A549 (cell line): Measurements from ENCODE around the gene STYXL1. TPM values are rescaled to one million over a fixed set of nuclear protein-coding genes. Genes with fewer than 3 reads are reported as not detected.

Experiments
- ATAC-seq, 2 experiments: fragments of 200-7000 bp in 1 of 2; fragments of >200 bp in 1 of 2; cut with Nextera tagmentation in 1 of 2; cut with Tn5 transposase in 1 of 2; 3 replicates each; pipeline versions ENCODE4 v1.8.0 to v1.9.1; 2018 to 2020; ENCODE audit warnings: mild to moderate bottlenecking in 1 of 2, moderate library complexity in 1 of 2
- CTCF ChIA-PET: fragments of 300-600 bp; sonication (Branson Sonifier 250); formaldehyde crosslinking; extraction: SDS; loops from one replicate; lab custom pipeline; 2021; ENCODE audit warnings: antibody characterized with exemption, inconsistent platforms; lab: Yijun Ruan, JAX
- POLR2A ChIA-PET: fragments of 350-600 bp; formaldehyde crosslinking; extraction: SDS; loops from one replicate; lab custom pipeline; 2021; ENCODE audit warnings: antibody characterized with exemption, inconsistent platforms; lab: Yijun Ruan, JAX
- DNase-seq, 2 experiments: peaks; one replicate each; pipeline versions ENCODE4 v3.0.0 to v3.0.0-alpha.2; 2011 to 2016; ENCODE audit warnings: low read depth in 1 of 2, low spot score in 1 of 2
- FAIRE-seq: peaks from 2 replicates; lab custom pipeline; 2011; peaks lifted over from hg19 to GRCh38; lab: Jason Lieb, UNC
- H3K27ac ChIP-seq, 2 experiments: fragments of >200 bp; sonication (Bioruptor Twin); formaldehyde crosslinking; 3 replicates each; pipeline ENCODE4 v1.5.1; 2016 to 2017
- H3K4me1 ChIP-seq: fragments of >200 bp; sonication (Bioruptor Twin); formaldehyde crosslinking; 3 replicates; pipeline ENCODE4 v1.6.1; 2016
- H3K4me2 ChIP-seq: fragments of >200 bp; sonication (Bioruptor Twin); formaldehyde crosslinking; 3 replicates; pipeline ENCODE4 v1.6.1; 2016
- H3K4me3 ChIP-seq: fragments of >200 bp; sonication (Bioruptor Twin); formaldehyde crosslinking; 3 replicates; pipeline ENCODE4 v1.5.1; 2016
- H3K9me3 ChIP-seq: fragments of >200 bp; sonication (Bioruptor Twin); formaldehyde crosslinking; 3 replicates; pipeline ENCODE4 v1.6.1; 2016
- BHLHE40 ChIP-seq: IDR thresholded peaks from 2 replicates; pipeline ENCODE4 v1.6.1; 2012; ENCODE audit warnings: low read depth, low read length, inconsistent platforms
- CHD2 ChIP-seq: fragments of 150-350 bp; IDR thresholded peaks from 2 replicates; pipeline ENCODE4 v1.6.1; 2014; ENCODE audit warnings: low read length; ENCODE audit not compliant: partially characterized antibody
- CHD4 ChIP-seq: fragments of 200-600 bp; sonication (generic); IDR thresholded peaks from 2 replicates; pipeline ENCODE4 v1.6.1; 2016; ENCODE audit warnings: antibody characterized with exemption, mild to moderate bottlenecking, borderline replicate concordance
- EHF ChIP-seq: fragments of 250-450 bp; sonication (Bioruptor Pico); IDR thresholded peaks from 2 replicates; pipeline ENCODE4 v1.5.0; 2020; ENCODE audit warnings: mild to moderate bottlenecking
- ESRRA ChIP-seq: fragments of 150-350 bp; IDR thresholded peaks from 2 replicates; pipeline ENCODE4 v1.6.1; 2014; ENCODE audit warnings: mild to moderate bottlenecking, low read length, borderline replicate concordance
- HOXB13 ChIP-seq: fragments of 250-450 bp; sonication (Bioruptor Pico); IDR thresholded peaks from 2 replicates; pipeline ENCODE4 v1.5.0; 2020; ENCODE audit warnings: low read depth, mild to moderate bottlenecking, moderate library complexity
- HOXB5 ChIP-seq: fragments of 250-450 bp; sonication (Bioruptor Pico); IDR thresholded peaks from 2 replicates; pipeline ENCODE4 v1.5.0; 2020; ENCODE audit warnings: mild to moderate bottlenecking, moderate library complexity
- KDM1A ChIP-seq: fragments of 200-600 bp; sonication (generic); IDR thresholded peaks from 2 replicates; pipeline ENCODE4 v1.6.1; 2016; ENCODE audit warnings: low read depth, mild to moderate bottlenecking
- KDM5A ChIP-seq: fragments of 200-600 bp; sonication (generic); IDR thresholded peaks from 2 replicates; pipeline ENCODE4 v1.6.1; 2016; ENCODE audit warnings: antibody characterized with exemption, mild to moderate bottlenecking
- MAX ChIP-seq: IDR thresholded peaks from 2 replicates; pipeline ENCODE4 v1.6.1; 2012
- NFE2L2 ChIP-seq: fragments of 150-350 bp; conservative IDR thresholded peaks from 2 replicates; pipeline ENCODE4 v1.6.1; 2014; ENCODE audit warnings: low read length
- NR3C1 ChIP-seq: fragments of >200 bp; sonication (Bioruptor Twin); formaldehyde crosslinking; IDR thresholded peaks from 3 replicates; pipeline ENCODE4 v1.6.1; 2017
- PHF8 ChIP-seq: fragments of 200-600 bp; sonication (generic); IDR thresholded peaks from 2 replicates; pipeline ENCODE4 v1.6.1; 2016; ENCODE audit warnings: low read depth, mild to moderate bottlenecking, antibody characterized with exemption, moderate library complexity, borderline replicate concordance
- POLR2AphosphoS2 ChIP-seq: conservative IDR thresholded peaks from 2 replicates; pipeline ENCODE4 v1.6.1; 2012; ENCODE audit warnings: low read length, improper control_type of control experiment, inconsistent platforms
- RCOR1 ChIP-seq: fragments of 150-350 bp; IDR thresholded peaks from 2 replicates; pipeline ENCODE4 v1.6.1; 2014; ENCODE audit warnings: antibody characterized with exemption, low read length, low read depth
- SMC3 ChIP-seq: fragments of >200 bp; sonication (Bioruptor Twin); formaldehyde crosslinking; IDR thresholded peaks from 3 replicates; pipeline ENCODE4 v1.6.1; 2018; ENCODE audit warnings: inconsistent platforms
- TP53 ChIP-seq: fragments of 250-450 bp; sonication (Bioruptor Pico); IDR thresholded peaks from 2 replicates; pipeline ENCODE4 v1.5.0; 2021; ENCODE audit warnings: mild to moderate bottlenecking, moderate library complexity
- ZSCAN20 ChIP-seq: fragments of 250-450 bp; sonication (Bioruptor Pico); IDR thresholded peaks from 2 replicates; pipeline ENCODE4 v1.8.0; 2022; ENCODE audit warnings: mild to moderate bottlenecking, moderate library complexity
- WGBS: methylation state at CpG from one replicate; pipeline ENCODE4 v1.1.6; 2017; ENCODE audit errors: missing lambda C conversion rate; 5-methylcytosine and 5-hydroxymethylcytosine counted together
- polyA plus RNA-seq, 4 experiments: library from polyadenylated mRNA; depleted of rRNA in 3 of 4; stranded (reverse); fragments of >200 nt; fragmentation: RNase III in 1 of 4; extraction: RNeasy Plus Mini Kit Qiagen cat#74134 plus additional on column Dnase treatment in 1 of 4; gene quantifications; 2 replicates in 3 of 4; 3 replicates in 1 of 4; pipeline ENCODE4 v1.2.3, GENCODE V29; 2011 to 2017
- TF ChIP-seq, protein P1 (sequence below): fragments of 150-350 bp; IDR thresholded peaks from 2 replicates; pipeline ENCODE4 v1.6.1; 2014; ENCODE audit warnings: low read depth, mild to moderate bottlenecking, low read length
- TF ChIP-seq, protein P2 (sequence below): fragments of 200-600 bp; sonication (generic); IDR thresholded peaks from 2 replicates; pipeline ENCODE4 v1.6.1; 2016; ENCODE audit warnings: antibody characterized with exemption, mild to moderate bottlenecking, moderate library complexity
- TF ChIP-seq, protein P3 (sequence below): IDR thresholded peaks from 2 replicates; pipeline ENCODE4 v1.6.1; 2012

The STYXL1 gene
- polyA plus RNA-seq, 2 of the 4 experiments (the other 2 are of a cell fraction): 36.0 to 76.8 TPM

DNA sequence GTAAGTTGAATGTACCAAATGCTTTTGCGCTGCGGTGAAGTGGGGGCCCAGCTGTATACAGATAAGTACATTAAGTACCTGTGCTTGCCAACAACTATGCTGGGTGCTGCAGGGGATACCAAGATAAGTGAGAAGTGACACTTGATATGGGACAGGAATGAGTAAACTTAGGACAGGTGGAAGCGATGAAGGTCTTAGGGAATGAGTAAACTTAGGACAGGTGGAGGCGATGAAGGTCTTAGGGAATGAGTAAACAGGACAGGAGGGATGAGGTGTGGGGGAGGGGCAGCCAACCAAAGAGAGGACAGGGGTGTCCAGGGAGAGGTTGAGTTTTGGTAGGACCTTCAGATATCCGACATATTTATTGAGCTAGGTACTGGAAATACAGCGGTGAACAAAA is 1.5 kb upstream of the STYXL1 start:
- no peak for TF ChIP-seq HOXB5
- TF ChIP-seq BHLHE40: no peak
- TF ChIP-seq NR3C1: no peak
- TF ChIP-seq, protein P1, sequence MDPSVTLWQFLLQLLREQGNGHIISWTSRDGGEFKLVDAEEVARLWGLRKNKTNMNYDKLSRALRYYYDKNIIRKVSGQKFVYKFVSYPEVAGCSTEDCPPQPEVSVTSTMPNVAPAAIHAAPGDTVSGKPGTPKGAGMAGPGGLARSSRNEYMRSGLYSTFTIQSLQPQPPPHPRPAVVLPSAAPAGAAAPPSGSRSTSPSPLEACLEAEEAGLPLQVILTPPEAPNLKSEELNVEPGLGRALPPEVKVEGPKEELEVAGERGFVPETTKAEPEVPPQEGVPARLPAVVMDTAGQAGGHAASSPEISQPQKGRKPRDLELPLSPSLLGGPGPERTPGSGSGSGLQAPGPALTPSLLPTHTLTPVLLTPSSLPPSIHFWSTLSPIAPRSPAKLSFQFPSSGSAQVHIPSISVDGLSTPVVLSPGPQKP: no peak
- no peak for TF ChIP-seq MAX
- no peak for TF ChIP-seq TP53 (CRISPR knock-in tag)
- no peak for TF ChIP-seq CHD4
- no peak for TF ChIP-seq POLR2AphosphoS2
- TF ChIP-seq, protein P2, sequence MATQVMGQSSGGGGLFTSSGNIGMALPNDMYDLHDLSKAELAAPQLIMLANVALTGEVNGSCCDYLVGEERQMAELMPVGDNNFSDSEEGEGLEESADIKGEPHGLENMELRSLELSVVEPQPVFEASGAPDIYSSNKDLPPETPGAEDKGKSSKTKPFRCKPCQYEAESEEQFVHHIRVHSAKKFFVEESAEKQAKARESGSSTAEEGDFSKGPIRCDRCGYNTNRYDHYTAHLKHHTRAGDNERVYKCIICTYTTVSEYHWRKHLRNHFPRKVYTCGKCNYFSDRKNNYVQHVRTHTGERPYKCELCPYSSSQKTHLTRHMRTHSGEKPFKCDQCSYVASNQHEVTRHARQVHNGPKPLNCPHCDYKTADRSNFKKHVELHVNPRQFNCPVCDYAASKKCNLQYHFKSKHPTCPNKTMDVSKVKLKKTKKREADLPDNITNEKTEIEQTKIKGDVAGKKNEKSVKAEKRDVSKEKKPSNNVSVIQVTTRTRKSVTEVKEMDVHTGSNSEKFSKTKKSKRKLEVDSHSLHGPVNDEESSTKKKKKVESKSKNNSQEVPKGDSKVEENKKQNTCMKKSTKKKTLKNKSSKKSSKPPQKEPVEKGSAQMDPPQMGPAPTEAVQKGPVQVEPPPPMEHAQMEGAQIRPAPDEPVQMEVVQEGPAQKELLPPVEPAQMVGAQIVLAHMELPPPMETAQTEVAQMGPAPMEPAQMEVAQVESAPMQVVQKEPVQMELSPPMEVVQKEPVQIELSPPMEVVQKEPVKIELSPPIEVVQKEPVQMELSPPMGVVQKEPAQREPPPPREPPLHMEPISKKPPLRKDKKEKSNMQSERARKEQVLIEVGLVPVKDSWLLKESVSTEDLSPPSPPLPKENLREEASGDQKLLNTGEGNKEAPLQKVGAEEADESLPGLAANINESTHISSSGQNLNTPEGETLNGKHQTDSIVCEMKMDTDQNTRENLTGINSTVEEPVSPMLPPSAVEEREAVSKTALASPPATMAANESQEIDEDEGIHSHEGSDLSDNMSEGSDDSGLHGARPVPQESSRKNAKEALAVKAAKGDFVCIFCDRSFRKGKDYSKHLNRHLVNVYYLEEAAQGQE: no peak
- TF ChIP-seq, protein P3, sequence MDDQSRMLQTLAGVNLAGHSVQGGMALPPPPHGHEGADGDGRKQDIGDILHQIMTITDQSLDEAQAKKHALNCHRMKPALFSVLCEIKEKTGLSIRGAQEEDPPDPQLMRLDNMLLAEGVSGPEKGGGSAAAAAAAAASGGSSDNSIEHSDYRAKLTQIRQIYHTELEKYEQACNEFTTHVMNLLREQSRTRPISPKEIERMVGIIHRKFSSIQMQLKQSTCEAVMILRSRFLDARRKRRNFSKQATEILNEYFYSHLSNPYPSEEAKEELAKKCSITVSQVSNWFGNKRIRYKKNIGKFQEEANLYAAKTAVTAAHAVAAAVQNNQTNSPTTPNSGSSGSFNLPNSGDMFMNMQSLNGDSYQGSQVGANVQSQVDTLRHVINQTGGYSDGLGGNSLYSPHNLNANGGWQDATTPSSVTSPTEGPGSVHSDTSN: no peak
- TF ChIP-seq ESRRA: no peak
- no peak for DNase-seq
- CTCF ChIA-PET: interaction anchor here (0.6 to 3.6 kb wide), 9 partner anchors 10 to 242 kb away, joined by 3 to 26 read pairs (median 3); no protein-coding TSS in a partner anchor
- no peak for FAIRE-seq
- Histone ChIP-seq H3K4me2 (peak overlapping the region; percentile 95), H3K4me3 (peak overlapping the region; percentile 98), H3K27ac (peak overlapping the region; percentile 97 to 98; a peak in 5 of 6 replicates), H3K4me1 (peaks cover 38% of the 10 kb centered on the region), H3K9me3 (no peaks in the 10 kb centered on the region)
- WGBS: 89% methylated on average over 6 of the region's 6 CpGs
- POLR2A ChIA-PET: no interaction called here
- ATAC-seq: no peak

- ChIA-PET POLR2A (interaction anchor here (0.9 to 1.6 kb wide), 4 partner anchors 11 to 36 kb away, joined by 3 to 11 read pairs (median 8); no protein-coding TSS in a partner anchor), CTCF (interaction anchor here (0.6 to 3.6 kb wide), 11 partner anchors 8 to 242 kb away, joined by 3 to 26 read pairs (median 3); no protein-coding TSS in a partner anchor)
- 4% methylated on average over 9 of the region's 9 CpGs for WGBS
- Histone ChIP-seq H3K9me3 (no peaks in the 10 kb centered on the region), H3K4me1 (peaks cover 31% of the 10 kb centered on the region), H3K4me2 (peak overlapping the region; percentile 95), H3K27ac (peak overlapping the region; percentile 97 to 98), H3K4me3 (peak overlapping the region; percentile 98)
- FAIRE-seq: no peak
- TF ChIP-seq PHF8: no peak
- no peak for TF ChIP-seq KDM1A
- TF ChIP-seq SMC3: peak; percentile 30; the same call in 1 of the 3 replicates
- peak; percentile 30 to 37; a peak in 5 of 6 replicates for ATAC-seq
- DNase-seq: peak; percentile 29 to 58
Measured at GRCh38 chr7:76048668-76048988, 828 bp upstream of the STYXL1 start.

GRCh38 chr7:76047305-76047810 is 442 bp downstream of the STYXL1 start:
- Histone ChIP-seq H3K4me3 (peak overlapping the region; percentile 98), H3K4me1 (peaks cover 20% of the 10 kb centered on the region; the same call in 2 of the 3 replicates), H3K27ac (peak overlapping the region; percentile 97 to 98), H3K9me3 (no peaks in the 10 kb centered on the region), H3K4me2 (peak overlapping the region; percentile 95)
- ATAC-seq: peak in 1 of 2 experiments; percentile 17; a peak in 1 of 6 replicates
- ChIA-PET CTCF (interaction anchor here (0.9 to 3.6 kb wide), 8 partner anchors 9 to 244 kb away, joined by 3 to 26 read pairs (median 4); no protein-coding TSS in a partner anchor), POLR2A (interaction anchor here (0.6 to 1.6 kb wide), 21 partner anchors 8 to 141 kb away, joined by 3 to 11 read pairs (median 4); partner anchors contain the start of gene POR)
- TF ChIP-seq HOXB13 (CRISPR knock-in tag) (no peak), EHF (CRISPR knock-in tag) (no peak), KDM5A (peak; percentile 61; the same call in 1 of the 2 replicates), ZSCAN20 (CRISPR knock-in tag) (no peak), RCOR1 (no peak), CHD2 (no peak), NFE2L2 (no peak), ESRRA (no peak), PHF8 (no peak)
- no peak for FAIRE-seq
- no peak for DNase-seq
- WGBS: 3% methylated on average over 17 of the region's 21 CpGs
